Activated T-cell treated with anti-CD3 and anti-CD28 coated beads, Interleukin-2, amount 50 U/mL, for 4 hours (primary cell): ENCODE measurements around the gene GLB1L2. TPM values are rescaled to one million over a fixed set of nuclear protein-coding genes. Genes with fewer than 3 reads are reported as not detected.

Source experiments
- ATAC-seq, 2 donors: fragments of 200-7000 bp; cut with Tn5 transposase; one replicate each; pipeline ENCODE4 v1.10.0; 2021
- DNase-seq: peaks from one replicate; pipeline ENCODE4 v3.0.0-alpha.2; 2020
- H3K27me3 Mint-ChIP-seq: one replicate; pipeline ENCODE4 v1.8.0; 2021; ENCODE audit warnings: low read depth, mixed read lengths
- H3K36me3 Mint-ChIP-seq: one replicate; pipeline ENCODE4 v1.8.0; 2022; ENCODE audit warnings: mixed read lengths; ENCODE audit not compliant: insufficient read depth
- H3K4me1 Mint-ChIP-seq: one replicate; pipeline ENCODE4 v1.8.0; 2021; ENCODE audit warnings: low read depth, mixed read lengths
- H3K4me3 Mint-ChIP-seq: one replicate; pipeline ENCODE4 v1.8.0; 2021; ENCODE audit warnings: mild to moderate bottlenecking, moderate library complexity, mixed read lengths
- H3K9me3 Mint-ChIP-seq: one replicate; pipeline ENCODE4 v1.8.0; 2021; ENCODE audit warnings: mixed read lengths
- total RNA-seq, 3 donors: library from RNA; stranded (reverse); gene quantifications; one replicate each; pipeline ENCODE4 v1.2.1, GENCODE V29; 2021

Gene GLB1L2
- total RNA-seq, 3 donors from 2014 or later = 8.3 to 13.1 (median 10.2) TPM

DNA sequence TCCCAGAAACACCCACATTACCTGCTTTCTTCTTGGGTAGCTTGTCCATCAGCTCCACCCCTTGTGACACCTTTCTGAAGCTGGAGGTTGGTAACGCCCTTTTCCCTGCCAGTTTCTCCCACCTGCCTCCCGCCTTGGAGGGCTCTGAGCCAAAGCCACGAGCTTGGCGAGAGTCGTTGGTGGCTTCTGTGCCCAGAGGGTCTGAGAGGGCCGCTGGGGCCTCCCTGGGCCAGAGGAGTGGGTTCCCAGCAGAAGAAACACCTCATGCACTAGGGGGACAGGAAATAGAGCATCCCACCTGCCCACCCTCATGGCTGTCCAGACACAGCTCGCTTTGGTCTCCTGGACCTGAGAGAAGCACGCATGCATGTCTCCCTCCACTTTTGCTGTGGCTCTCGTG, 42.4 kb downstream of the GLB1L2 start:
- no peaks in the 10 kb centered on the region for H3K27me3 Mint-ChIP-seq
- DNase-seq (no peak), ATAC-seq (no peak)
- H3K9me3 Mint-ChIP-seq = no peaks in the 10 kb centered on the region
- H3K4me3 Mint-ChIP-seq = no peak overlapping the region
- no peaks in the 10 kb centered on the region for H3K4me1 Mint-ChIP-seq
- H3K36me3 Mint-ChIP-seq = no peaks in the 10 kb centered on the region

GRCh38 chr11:134374891-134375550, 43.2 kb downstream of the GLB1L2 start:
- no peak overlapping the region for H3K4me3 Mint-ChIP-seq
- H3K9me3 Mint-ChIP-seq = no peaks in the 10 kb centered on the region
- H3K4me1 Mint-ChIP-seq = no peaks in the 10 kb centered on the region
- no peaks in the 10 kb centered on the region for H3K27me3 Mint-ChIP-seq
- DNase-seq (no peak), ATAC-seq (no peak)
- no peaks in the 10 kb centered on the region for H3K36me3 Mint-ChIP-seq

DNA sequence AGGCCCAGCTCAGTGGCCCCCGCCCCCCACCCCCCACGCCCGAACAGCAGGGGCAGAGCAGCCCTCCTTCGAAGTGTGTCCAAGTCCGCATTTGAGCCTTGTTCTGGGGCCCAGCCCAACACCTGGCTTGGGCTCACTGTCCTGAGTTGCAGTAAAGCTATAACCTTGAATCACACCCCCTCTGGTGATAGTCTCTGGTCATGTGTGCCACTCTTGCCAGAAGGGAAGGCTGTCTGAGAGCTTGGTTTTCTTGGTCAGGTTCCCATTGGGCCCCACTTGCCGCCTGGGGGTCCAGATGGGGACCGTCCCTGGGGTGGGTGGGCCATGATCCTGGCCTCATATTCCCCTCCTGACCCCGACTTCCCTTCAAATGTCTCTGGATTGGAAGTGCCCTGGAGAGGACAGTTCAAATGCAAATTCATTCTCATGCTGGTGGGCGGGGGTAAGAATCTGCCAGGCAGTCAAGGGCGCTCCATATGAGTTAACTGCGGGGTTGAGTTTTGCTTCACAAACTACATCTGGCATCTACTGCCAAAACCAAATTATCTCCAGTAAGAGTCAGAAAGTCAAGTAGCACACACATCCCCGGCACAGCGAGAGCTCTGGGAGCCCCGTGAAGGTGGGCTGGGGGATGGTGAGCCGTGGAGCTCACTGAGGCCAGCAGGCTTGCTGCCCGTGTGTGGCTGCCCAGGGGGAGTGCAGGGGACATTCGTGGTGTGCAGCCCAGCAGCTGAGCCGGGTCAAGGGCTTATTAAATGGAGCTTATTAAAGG, 44.5 kb downstream of the GLB1L2 start:
- Mint-ChIP-seq H3K4me3 (no peak overlapping the region), H3K36me3 (no peaks in the 10 kb centered on the region), H3K27me3 (no peaks in the 10 kb centered on the region), H3K4me1 (no peaks in the 10 kb centered on the region), H3K9me3 (no peaks in the 10 kb centered on the region)
- no peak for DNase-seq
- no peak for ATAC-seq

DNA sequence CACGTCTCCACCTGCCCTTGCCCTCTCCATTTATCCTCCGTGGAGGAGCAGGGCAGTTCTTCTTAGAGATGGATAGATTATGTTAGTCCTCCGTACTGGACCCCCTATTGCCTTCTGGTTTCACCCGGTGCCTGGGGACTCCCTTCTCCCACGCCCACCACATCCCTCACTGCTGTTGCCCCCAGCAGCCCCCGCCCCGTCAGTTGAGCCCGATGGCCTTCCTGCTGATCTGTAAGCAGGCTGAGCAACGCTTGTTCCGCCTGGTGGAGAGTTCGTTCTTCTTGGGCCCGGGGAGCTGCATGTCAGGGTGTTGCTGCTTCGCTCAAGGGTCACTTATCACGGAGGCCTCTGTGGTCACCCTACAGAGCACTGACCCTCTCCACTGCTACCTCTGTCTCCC, 46.1 kb downstream of the GLB1L2 start:
- Mint-ChIP-seq H3K4me1 (no peaks in the 10 kb centered on the region), H3K4me3 (no peak overlapping the region), H3K9me3 (no peaks in the 10 kb centered on the region), H3K27me3 (no peaks in the 10 kb centered on the region), H3K36me3 (no peaks in the 10 kb centered on the region)
- DNase-seq (no peak), ATAC-seq (no peak)

DNA sequence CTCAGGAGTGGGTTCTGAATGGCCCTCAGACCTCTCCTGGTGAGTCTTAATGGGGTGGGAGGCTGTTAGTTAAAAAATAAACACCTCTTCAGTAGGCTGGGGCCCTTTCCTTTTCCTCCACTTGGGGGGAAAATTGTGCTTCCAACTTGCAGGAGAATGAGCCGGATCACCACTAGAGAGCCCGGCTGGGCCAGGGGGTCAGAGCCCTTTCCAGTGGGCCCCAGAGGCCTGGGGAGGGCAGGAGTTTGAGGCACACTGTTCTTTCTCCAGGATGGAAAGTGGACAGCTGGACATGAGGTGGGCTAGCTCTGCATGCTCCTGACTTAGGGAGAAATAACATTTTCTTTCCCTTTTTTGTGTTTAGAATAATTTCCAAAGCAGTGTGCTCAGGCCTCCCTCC, 47.5 kb downstream of the GLB1L2 start:
- no peak for DNase-seq

DNA sequence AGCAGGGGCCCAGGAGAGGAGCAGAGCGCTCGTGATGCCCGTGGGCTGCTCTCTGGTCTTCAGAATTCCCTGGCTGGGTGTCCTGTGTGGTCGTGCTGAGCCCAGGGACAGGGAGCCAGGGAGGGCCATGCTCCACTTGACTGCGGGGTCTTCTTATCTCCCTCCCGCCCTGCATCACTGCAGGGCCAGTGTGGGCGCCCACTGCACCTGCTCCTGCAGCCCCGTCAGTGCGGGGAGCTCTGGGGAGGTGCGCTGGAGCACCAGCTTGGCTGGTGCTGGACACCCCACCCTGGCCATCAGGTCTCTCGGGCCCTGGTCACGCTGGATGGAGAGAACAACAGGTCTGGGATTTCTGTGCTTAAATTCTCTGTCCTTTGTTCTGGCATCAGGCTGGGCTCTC, 48.4 kb downstream of the GLB1L2 start:
- no peaks in the 10 kb centered on the region for H3K9me3 Mint-ChIP-seq
- peaks cover 9% of the 10 kb centered on the region for H3K27me3 Mint-ChIP-seq
- ATAC-seq (no peak), DNase-seq (no peak)
- peaks cover under 1% of the 10 kb centered on the region for H3K4me1 Mint-ChIP-seq
- no peak overlapping the region for H3K4me3 Mint-ChIP-seq
- H3K36me3 Mint-ChIP-seq = no peaks in the 10 kb centered on the region

More for the DNA sequence above, 47.5 kb downstream of the GLB1L2 start:
- H3K27me3 Mint-ChIP-seq = peaks cover 2% of the 10 kb centered on the region
- no peaks in the 10 kb centered on the region for H3K36me3 Mint-ChIP-seq
- no peak for ATAC-seq
- H3K9me3 Mint-ChIP-seq = no peaks in the 10 kb centered on the region
- no peaks in the 10 kb centered on the region for H3K4me1 Mint-ChIP-seq
- H3K4me3 Mint-ChIP-seq = no peak overlapping the region

- Mint-ChIP-seq H3K27me3 (peaks cover 15% of the 10 kb centered on the region), H3K9me3 (no peaks in the 10 kb centered on the region), H3K36me3 (no peaks in the 10 kb centered on the region), H3K4me3 (no peak overlapping the region), H3K4me1 (peaks cover 3% of the 10 kb centered on the region)
- ATAC-seq (no peak), DNase-seq (no peak)
These were observed 49.0 kb downstream of the GLB1L2 start for GRCh38 chr11:134380785-134381184.

DNA sequence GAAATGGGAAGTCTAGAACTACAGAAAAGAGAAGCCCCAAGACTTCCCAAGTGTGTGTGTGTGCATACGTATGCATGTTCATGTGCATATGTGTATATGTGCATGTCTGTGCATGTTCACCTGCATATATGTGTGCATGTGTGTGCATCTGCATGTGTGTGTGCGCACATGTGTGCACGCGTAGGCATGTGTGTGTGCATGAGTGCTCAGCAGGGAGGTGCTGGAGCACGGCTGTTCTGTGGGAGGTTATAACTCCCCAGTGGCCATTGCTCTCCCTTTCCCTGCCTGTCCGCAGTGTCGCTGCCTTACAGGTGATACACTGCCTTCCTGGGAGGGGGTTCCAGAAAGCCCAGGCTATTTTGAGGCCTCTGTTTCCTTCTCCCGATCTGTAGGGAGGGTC, 50.5 kb downstream of the GLB1L2 start:
- DNase-seq = no peak
- no peak for ATAC-seq
- Mint-ChIP-seq H3K4me3 (no peak overlapping the region), H3K27me3 (peaks cover 23% of the 10 kb centered on the region), H3K36me3 (no peaks in the 10 kb centered on the region), H3K9me3 (no peaks in the 10 kb centered on the region), H3K4me1 (peaks cover 18% of the 10 kb centered on the region)

GRCh38 chr11:134382830-134383229, 51.0 kb downstream of the GLB1L2 start:
- no peaks in the 10 kb centered on the region for H3K9me3 Mint-ChIP-seq
- H3K4me1 Mint-ChIP-seq = peaks cover 22% of the 10 kb centered on the region
- peaks cover 23% of the 10 kb centered on the region for H3K27me3 Mint-ChIP-seq
- H3K36me3 Mint-ChIP-seq = no peaks in the 10 kb centered on the region
- no peak for ATAC-seq
- H3K4me3 Mint-ChIP-seq = no peak overlapping the region
- no peak for DNase-seq

DNA sequence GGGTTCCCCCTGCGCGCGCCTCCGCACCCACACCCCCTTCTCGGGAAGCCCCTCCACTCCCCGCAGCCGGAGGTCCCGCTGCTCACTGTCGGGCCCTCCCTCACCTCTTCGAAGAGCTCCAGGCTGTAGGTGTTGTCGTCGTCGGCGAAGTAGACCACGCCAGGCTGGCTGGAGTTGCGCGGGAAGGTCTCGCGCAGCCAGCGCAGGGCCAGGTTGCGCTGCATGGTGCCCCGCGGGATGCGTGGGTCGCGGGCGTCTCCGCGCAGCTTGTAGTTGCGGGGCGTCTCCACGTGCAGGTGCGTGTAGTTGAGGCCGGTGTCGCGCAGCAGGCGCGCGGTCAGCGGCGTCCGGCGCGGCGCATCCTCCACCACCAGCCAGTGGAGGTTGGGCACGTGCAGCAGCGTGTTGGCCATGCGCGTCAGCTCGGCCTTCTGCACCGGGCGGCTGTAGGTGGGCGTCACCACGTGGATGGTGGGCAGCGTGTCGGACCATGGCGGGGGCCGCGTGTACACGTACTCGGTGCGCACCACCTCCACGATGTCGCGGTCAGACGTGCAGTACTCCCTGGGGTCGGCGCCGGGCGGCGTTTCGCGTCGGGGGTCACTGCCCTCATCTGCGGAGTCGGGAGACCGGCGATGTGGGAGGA, 51.9 kb downstream of the GLB1L2 start:
- no peak for ATAC-seq
- Mint-ChIP-seq H3K27me3 (peaks cover 23% of the 10 kb centered on the region), H3K9me3 (no peaks in the 10 kb centered on the region), H3K36me3 (no peaks in the 10 kb centered on the region), H3K4me3 (no peak overlapping the region), H3K4me1 (peaks cover 22% of the 10 kb centered on the region)
- DNase-seq = no peak

DNA sequence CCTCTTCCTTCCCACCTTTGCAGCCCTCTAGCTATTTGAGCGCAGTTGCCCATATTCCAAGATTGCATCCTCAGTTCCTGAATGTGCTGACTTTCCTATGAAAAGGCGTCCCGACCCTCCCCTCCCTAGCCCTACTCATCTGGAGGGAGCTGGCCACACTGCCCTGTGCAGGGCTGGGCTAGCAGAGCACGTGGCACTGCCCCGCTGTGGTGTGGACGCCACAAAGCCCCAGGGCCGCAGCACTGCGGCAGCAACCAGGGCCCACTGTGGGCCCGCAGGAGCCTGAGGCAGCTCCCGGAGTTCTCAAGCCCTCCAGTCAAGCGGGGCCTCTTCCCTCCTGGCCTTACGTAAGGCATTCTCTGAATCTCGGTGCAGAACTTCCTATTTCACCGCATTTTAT, 52.6 kb downstream of the GLB1L2 start:
- H3K9me3 Mint-ChIP-seq = no peaks in the 10 kb centered on the region
- H3K36me3 Mint-ChIP-seq = no peaks in the 10 kb centered on the region
- H3K27me3 Mint-ChIP-seq = peaks cover 25% of the 10 kb centered on the region
- ATAC-seq = no peak
- H3K4me3 Mint-ChIP-seq = no peak overlapping the region
- no peak for DNase-seq
- peaks cover 22% of the 10 kb centered on the region for H3K4me1 Mint-ChIP-seq

DNA sequence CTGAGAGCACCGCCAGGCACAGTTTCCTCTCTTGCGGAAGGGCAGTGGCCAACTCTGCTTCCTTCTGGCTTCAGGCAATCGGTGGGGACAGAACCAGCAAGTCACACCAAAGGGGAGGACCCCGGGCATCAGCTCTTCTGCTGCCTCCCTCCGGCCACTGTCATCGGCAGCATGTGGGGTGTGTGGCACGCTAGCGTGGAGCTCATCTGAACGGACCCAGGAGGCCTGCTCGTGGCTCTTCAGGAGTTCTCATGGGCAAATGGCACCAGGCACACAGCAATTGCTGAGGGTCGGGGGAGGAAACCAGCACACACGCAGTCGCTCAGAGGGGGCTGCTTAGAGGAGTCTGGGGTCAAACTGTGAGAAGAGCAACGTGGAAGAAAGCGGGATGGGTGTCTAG, 53.4 kb downstream of the GLB1L2 start:
- Mint-ChIP-seq H3K9me3 (no peaks in the 10 kb centered on the region), H3K36me3 (no peaks in the 10 kb centered on the region), H3K27me3 (peaks cover 25% of the 10 kb centered on the region), H3K4me3 (no peak overlapping the region), H3K4me1 (peaks cover 22% of the 10 kb centered on the region)
- ATAC-seq = no peak
- DNase-seq = no peak

DNA sequence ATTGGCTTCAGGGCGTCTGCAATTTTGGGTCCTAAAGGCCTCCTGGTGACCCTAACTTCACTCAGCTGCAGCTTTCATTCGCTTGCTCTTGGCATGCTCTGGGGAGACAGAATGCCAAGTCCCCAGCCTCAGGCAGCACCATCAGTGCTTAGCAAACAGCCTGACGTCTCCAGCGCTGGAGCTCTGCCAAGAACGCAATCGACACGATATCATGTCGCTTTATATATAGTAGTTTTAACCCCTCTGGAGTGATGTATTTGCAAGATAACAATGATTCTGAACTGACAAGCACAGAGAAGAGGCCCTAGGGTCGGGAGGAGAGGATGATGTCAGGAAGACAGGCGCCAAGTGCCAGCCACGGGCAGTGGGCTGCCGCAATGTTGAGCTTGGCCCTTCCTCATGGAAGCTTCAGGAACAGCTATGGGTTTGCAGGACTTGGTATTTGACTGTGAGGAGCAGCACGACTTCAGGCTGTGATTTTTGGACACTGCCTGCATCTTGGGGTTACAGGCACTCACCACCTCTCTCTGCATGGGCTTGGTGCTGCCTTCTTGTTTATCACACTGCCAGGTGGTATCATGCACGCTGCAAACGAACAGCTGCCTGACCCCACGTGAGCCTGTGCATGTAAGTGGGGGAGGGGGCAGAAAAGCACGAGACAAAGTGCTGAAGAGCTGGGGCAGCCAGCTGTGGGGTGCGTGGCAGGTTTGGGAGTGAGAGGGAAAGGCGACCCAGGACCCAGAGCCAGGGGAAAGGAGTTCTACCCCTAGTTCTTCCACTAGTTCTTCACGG, 54.2 kb downstream of the GLB1L2 start:
- Mint-ChIP-seq H3K27me3 (peaks cover 25% of the 10 kb centered on the region), H3K36me3 (no peaks in the 10 kb centered on the region), H3K4me3 (no peak overlapping the region), H3K9me3 (no peaks in the 10 kb centered on the region), H3K4me1 (peaks cover 22% of the 10 kb centered on the region)
- no peak for DNase-seq
- no peak for ATAC-seq

- DNase-seq (no peak), ATAC-seq (peak in 1 of 2 donors; percentile 38)
- peaks cover 22% of the 10 kb centered on the region for H3K4me1 Mint-ChIP-seq
- no peaks in the 10 kb centered on the region for H3K36me3 Mint-ChIP-seq
- H3K27me3 Mint-ChIP-seq = peaks cover 25% of the 10 kb centered on the region
- H3K4me3 Mint-ChIP-seq = peak overlapping the region; percentile 14
- H3K9me3 Mint-ChIP-seq = no peaks in the 10 kb centered on the region
These were observed 55.2 kb downstream of the GLB1L2 start for GRCh38 chr11:134386945-134387344.
